ENCODE results near the gene PTPN3.

The PTPN3 gene

DNA sequence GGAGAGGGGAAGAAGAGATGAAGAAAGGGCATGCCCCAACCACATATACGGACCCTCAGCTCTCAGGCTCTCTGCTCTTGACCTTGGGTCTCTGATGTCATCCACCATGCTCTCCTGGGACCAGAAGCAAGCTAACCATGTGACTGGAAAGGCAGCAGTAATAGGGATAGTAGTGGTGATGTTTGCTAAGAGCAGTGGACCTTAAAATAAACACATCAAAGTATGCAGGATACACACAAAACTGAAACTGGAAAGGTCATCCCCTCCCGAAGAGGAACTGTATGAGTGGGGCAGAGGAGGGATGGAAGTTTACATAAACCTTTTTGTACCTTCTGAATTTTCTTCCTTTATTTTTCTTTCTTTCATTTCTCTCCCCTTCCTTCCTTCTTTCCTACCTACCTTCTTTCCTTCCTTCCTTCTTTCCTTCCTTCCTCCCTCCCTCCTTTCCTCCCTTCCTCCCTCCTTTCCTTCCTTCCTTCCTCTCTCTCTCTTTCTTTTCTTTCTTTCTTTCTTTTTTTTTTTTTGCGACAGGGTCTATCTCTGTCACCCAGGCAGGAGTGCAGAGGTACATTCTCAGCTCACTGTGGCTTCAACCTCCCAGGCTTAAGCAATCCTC, 8.1 kb upstream of the PTPN3 start:
- peak; percentile 54 for DNase-seq

DNA sequence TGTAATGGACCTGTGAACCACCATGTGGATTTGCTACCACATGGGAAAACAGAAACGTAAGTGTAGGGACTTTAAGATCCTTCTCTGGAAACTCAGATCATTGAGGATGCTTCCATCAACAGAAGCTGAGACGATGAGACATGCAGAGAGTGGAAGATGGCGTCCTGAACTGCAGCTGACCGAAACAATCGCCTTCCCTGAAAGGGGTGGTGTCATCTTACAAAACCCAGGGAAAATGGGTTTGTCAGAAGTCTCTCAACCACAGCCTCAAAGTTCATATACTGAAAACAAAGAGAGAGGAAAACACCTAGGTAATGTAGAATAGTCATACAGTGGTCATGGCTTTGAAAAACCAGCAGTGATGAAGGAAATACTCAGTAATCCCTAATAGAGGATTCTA, 6.6 kb upstream of the PTPN3 start:
- DNase-seq = no peak

DNA sequence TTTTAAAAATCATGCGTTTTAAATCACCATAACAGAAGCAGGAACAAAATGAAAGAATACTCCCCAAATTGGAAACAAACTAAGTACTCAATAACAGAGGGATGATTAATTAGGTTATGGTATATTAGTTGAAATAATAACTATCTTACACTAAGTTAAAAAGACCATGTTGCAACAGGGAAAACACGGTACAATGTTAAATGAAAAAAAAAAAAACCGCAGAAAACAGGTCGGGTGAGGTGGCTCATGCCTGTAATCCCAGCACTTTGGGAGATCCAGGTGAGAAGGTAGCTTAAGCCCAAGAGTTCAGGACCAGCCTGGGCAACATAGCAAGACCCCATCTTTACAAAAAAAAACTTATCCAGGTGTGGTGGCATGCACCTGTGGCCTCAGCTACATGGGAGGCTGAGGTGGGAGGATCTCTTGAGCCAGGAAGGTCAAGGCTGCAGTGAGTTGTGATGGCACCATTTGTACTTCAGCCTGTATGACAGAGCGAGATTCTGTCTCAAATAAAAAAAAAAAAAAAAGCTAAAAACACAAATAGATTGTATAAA, 2.4 kb upstream of the PTPN3 start:
- DNase-seq = no peak

DNA sequence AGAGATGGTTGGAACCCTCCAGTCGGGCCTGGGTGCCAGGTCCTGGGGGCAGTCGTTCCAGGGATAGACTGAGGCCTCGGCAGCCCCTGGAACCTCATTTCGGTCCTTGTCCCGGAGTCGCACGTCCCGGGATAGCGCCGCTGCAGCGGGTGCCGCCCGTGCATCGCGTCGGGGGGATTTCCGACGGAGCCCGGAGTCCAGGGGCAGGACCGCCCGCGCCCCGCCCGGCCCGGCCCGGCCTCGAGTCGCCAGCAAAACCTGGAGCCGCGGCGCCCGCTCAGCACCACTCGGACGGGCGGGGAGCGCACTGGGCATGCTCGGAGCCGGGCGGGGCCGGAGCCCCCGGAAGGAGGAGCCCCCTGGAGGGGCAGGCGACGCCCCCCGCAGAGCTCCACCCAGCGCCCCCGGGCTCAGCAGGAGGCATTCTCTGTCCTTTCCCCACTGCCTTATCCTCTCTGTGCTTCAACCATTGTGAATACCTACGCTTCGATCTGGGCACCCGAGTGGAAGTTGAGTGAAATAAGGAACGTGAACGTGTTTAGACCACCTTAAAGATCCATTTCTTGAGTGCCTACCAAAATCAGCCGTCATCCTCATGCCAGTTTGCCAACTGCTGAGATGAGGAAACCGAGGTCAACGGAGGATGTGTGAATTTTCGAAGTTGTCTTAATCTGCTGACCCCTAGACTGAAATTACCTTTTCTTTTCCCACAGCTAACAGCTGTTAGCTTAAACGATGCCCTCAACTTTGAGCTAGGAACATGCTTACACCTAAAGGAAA, 1.7 kb upstream of the PTPN3 start:
- no peak for DNase-seq

DNA sequence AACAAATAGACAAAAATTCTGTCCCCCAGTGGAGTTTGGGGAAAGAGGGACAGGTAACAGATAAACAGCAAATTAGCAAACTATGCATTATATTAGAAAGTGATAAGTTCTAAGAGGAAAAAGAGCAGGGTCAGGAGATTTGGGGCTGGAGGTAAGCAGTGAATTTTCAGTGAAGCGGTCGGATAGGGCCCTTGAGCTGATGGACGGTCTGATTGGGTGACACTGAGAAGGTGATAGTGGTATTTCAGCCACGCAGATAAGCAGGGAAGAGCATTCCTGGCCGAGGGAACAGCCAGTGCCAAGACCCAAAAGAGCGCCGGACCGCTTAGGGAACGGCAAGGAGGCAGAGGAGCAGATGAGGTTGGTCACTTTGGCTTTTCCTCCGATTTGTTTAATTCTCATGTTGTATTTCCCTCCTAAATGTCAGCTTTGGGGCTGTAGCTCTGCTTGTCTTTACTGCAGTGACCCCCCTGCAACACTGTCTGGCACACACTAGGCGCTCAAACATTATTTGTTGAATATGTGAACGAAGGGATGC, 1.1 kb upstream of the PTPN3 start:
- DNase-seq = no peak

DNA sequence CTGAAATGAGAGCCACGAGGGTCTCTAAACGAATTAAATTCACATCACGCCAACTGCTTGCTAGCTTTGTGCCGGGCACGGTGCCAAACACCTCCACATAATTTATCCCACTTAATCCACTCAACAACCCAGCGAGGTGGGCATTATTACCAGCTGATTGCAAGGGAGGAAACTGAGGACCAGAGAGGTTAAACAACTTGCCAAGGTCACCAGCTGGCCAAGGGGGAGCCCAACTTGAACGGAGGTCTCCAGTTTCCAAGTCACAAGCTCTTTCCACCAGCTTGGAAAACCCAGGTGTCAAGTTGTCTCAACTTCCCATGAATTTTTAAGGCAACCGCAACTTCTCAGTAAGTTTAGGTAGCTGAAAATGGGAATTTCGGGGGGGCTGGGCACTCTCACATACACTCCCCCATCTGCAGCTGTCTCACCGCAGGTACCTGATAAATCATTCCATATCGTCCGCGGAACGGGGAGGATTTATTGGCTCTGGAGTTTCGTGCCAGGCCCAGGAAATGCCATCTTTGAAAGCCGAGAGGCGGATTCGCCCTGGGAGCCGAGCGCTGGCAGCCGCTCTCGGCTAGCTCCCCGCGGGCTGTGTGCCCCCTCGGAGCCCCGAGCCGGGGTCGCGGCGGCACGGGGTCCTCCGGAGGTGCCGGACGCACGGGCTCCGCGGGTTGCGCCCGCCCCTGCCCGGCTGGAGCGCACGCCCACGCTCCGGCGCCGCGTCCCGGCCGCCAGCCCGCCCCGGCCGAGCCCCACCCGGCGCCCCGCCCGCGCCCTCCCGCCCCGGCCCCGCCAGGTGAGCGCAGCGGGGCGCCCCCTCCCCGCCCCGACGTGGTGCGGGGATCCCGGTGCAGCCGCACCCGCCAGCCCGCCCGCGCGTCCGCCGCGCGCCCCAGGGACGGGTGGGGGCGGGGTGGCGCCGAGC, 617 bp downstream of the PTPN3 start:
- peak; percentile 59 for DNase-seq

DNA sequence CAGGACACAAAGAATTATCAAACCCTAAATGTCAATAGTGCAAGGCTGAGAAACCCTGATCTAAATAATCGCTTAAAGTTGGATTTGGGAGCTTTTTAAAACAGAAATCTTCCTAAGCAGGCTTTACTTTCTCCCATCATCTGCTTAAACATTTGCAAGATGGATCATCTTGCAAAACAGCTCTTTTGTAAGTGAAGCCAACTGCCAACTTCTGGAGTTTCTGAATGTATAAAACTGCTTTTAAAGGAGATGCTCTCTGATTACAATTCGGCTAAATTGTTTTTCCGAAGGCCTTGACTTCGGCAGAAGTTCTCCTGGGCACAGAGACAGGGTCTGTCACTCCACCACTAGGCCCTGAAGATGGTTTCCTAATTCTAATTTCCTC, 1.3 kb downstream of the PTPN3 start:
- no peak for DNase-seq

DNA sequence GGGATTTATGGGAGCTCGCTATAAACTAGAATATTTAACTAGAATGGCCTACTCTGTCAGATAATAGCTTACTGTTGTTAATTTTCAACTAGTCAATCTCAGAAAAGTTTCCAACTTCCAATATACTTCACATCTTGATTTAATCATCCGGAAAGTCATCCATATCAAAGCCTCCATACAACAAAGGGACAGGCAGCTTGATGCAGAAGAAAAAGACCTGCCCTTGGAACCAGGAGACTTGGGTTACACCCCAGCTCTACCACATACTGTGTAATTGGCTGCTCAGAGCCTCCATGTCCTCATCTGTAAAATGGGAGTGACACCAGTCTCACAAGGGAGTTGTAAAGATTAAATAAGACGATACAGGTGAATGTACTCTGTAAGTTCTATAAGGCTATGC, 1.9 kb downstream of the PTPN3 start:
- DNase-seq = no peak

DNA sequence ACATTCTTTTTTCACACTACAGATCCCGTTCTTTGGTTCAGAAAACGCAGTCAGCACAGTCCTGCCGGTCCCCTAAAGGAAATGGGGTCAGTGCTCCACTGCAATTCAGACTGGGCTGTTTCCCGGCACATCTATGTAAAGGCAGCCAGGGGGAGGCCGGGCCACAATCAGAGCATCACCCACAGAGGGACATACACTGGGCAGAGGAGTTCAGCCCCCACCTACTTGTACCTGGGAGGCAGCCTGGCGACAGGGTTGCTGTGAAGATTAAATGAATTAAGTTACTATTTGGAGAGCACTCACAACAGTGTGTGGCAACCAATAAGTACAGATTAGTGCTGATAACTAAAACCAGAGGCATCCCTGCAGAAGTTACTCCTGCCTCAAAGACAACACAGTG, 4.5 kb downstream of the PTPN3 start:
- no peak for DNase-seq

DNA sequence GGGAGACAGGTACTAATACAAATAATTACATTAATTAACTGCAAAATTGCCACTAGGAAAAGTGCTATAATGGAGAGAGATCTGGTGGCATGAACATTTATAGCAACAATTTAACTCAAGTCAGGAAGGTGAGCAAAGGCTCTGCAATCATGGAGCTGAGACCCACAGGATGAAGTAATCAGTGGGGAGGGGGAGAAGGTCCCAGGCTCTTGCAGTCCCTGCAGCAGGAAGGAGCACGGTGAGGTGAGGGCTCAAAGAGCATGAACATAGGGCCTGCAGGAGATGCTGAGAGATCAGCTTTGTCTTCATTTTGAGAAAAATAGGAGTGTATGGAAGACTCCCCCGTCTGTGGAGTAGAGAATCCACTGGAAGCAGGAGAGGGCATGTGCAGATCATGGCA, 6.5 kb downstream of the PTPN3 start:
- no peak for DNase-seq

DNA sequence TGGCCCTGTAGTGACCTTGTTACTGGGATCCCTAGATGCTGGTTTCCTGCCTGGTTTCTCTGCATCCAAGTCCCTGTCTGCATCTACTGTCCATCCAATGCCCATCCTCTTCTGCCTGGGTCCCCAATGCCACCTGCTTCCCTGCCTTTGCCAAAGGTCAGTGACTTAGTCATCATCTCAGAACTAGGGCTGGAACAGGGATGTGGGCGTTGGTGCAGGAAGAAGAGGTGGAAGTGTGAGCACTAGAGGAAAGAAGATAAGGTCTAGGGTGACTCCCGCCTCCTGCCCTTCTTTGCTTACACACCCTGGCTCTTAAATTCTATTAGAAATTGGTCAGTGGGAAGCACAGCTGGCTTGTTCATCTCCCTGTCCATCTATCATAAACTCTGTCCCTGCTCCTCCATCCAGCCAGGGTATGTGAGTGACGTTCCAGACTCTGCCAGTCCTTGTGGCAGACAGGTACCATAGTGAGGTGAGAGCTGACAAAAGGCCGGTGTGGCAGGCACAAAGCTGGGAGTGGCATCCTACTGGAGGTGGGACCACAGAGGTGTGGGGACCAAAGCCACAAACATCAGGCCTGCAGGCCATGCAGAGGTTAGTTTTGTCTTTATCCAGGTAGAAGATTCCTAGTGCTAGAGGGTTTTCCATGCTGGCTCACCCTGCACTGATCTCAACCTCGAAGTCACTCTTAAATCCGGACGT, 9.2 kb downstream of the PTPN3 start:
- no peak for DNase-seq

DNA sequence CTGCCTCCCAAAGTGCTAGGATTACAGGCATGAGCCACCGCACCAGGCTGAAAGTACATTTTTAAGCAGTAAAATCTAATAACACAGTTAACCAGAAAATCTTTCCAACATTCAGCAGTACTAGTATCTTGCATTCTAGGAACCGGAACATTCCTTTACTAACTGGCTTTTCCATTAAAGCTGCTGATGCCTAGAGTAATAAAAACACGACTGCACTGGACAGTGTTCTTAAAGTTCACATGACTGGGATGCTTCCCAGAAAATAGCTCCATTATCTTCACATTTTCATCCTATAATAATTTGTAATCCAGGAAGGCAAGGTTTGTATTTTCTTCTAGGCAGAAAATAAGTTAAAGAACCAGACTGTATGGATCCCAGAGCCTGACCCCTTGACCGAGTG, 9.8 kb downstream of the PTPN3 start:
- no peak for DNase-seq

DNA sequence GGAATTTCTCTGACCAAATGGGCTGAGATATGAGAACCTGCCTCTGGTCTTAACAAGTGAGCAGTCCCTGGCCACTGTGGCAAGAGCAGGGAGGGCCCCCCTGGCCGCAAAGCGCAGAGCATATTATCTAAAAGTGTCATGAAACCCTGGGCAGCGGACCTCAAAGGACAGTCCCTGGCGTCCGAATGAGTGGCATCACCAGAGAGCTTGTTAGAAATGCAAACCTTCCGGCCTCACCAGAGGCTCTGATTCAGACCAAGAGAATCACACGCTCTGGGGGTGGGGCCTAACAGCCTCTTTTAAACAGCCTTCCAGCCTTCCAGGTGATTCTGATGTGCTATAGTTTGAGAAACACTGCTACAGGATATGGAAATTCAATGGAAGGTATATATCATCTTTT, 10.9 kb downstream of the PTPN3 start:
- DNase-seq = no peak

DNA sequence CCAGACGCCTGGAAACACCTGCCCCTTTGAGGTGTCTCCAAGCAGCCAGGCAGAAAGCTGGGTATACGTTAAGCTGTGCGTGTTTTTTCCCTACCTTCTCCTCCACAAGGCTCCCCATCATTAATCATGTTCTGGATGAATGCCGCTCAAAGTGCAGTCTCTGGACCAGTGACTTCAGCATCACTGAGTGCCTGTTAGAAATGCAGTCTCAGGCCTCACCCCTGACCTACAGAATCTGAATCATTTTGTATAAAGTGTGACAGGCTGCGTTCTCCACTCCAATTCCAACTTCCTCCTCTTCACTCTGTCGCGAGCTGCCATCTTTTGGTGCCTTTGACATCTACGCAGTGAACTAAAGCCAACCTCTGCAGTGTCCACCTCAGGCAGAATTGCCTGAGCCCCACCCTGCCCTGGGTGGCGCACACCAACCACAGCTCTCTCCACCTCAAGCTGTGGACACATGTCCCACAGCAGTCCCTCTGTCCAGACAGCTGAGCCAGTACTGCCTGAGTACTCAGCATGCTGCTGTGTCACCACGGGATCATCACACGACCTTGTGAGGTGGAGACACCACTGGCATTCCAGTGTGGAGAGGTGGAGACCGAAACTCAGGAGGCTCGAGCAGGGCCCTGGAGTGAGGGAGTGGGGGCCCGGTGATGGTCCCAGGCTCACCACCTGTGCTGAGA, 14.2 kb downstream of the PTPN3 start:
- peak; percentile 8 for DNase-seq

DNA sequence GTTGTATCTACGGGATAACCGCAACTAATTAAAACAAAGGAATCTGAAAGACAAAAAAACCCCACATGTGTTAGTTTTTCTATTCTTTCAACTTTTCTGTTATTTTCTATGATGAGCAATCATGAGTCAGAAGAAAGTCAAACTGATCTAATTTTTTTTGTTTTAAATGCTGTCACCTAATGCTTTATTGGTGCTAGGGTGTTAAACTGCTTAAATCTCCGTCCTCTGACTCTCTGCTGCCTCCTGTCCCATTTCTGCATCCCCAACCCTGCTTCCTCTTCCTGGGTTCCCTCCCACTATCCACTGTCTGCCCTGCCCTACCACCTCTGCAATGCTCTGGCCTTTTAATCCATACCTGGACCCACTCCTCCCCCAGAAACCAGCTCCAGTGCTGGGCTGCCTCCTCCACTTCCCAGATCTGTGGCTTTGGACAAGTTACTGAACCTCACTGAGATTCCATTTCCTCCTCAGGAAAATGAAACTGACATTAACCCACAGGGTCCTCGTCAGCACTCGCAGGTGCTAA, 15.7 kb downstream of the PTPN3 start:
- DNase-seq = no peak

DNA sequence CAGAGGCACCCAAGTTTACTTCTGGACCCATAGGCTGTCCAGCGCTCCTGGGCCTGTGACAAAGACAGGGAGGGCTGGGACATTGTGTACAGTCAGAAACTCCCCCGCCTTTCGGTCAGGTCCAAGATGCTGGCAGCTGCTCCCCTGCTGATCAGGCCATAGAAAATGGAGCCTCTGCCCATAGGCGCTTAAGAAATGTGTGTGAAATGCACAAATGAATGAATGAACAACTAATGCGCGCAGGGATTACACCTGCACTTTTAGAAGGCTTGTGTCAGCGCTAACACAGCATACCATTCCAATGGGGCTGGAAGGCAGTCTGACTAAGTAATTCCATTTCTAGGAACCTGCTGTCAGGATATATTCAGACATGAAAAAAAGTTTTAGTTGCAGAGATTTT, 16.3 kb downstream of the PTPN3 start:
- DNase-seq = no peak

DNA sequence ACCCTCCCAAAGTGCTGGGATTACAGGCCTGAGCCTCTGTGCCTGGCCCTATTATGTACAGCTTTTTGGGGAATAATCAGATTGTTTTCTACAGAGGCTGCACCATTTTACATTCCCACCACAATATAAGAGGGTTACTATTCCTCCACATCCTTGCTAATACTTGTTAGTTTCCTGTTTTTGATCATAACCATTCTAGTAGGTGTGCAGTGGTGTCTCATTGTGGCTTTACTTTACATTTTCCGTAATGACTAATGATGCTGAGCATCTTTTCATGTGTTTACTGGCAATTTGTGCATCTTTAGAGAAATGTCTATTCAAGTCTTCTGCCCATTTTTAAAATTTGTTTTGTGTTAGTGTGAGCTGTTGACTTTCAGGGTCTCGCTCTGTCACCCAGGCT, 18.3 kb downstream of the PTPN3 start:
- DNase-seq = no peak

DNA sequence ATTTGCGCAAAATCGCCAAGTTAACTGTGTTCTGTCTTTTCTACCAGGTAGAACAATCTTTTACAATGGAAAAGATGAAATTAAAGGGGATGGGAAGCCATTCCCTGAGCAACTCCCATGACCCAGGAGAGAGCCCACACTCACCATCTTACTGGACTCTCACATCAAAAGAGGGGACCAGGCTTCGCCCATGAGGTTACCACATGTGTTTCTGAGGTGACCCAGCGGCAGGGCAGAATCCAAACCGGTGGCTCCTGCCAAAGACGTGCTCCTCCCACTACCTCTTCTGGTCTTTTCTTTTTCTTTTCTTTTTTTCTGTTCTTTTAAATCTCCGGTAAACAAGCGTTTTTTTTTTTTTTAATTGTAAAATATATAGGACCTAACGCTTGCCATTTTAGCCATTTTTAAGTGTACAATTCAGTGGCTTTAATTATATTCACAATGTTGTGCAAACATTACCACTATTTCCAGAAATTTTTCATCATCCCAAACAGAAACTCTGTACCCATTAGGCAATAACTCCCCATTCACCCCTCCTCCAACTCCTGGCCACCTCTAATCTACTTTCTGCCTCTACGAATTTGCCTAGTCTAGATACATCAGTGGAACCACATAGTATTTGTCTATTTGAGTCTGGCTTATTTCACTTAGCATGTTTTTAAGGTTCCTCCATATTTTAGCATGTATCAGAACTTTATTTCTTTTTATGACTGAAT, 19.3 kb downstream of the PTPN3 start:
- DNase-seq = no peak

DNA sequence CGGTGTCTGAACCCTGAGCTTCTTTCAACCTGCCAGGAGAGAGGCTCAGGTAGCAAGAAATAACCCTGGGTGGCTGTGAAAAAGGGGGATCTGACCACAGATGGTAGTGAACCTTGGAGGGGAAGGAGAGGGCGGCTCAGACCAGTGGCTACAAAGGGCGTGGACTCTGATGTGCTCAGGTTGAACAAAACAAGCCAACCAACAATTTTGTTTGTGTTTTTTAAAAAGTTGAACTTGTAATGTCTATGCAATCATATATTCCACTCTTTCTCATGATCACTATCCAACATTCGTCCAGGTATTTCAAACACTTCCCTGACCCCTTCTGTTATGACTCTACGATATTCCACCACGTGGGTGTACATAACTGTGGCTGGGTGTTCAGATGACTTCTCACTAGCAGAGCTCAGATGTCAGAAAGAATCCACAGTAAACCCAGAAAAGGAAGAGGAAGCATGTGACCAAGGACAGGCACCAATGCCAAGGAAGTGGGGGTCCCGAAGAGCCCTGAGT, 20.0 kb downstream of the PTPN3 start:
- no peak for DNase-seq

DNA sequence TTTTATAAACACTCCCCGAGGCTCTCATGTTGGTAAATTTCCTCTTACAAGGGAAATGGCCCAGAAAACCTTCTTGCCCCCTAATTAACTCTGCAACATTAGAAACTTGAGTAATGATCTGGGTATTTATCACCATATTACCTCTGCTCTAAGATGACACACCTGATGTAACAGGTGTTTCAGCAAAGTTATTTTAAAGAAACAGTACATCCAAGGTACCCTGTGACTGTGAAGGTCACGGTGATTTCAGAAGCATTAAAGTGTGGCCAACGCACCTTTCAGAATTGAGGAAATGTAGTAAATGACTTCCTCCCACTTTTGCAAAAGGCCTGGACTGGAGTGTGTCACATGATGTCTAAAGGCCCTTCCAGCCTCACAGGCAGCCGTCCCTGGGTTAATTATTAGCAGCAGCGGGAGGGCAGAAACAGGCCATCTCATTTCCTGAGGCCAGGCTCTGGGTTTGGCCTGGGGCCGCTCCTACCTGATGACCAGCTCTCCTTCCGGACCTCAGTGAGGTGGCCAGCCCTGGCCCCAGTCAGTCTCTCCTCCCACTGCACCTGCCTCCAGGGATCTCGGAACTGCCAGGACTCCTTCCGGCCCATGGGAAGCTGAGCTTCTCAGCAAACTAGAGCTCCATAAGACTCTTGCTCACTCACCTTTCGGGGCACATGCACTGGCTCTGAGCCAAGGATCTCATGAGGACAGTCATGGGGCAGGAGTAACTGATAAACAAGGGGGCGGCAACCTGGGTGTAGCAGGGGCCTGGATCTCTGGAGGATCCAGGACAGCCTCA, 20.7 kb downstream of the PTPN3 start:
- peak; percentile 41 for DNase-seq

Data from NCI-H345 (cell line).